ENCODE measurements around the gene LAMB4.

GRCh38 chr7:108096996-108097395 is 33.2 kb downstream of the LAMB4 start:
- TF ChIP-seq CTCF (IDR thresholded peaks at IDR 0.05) (no peak), BHLHE40 (IDR thresholded peaks at IDR 0.05; ENCODE audit: low read depth, low read length) (no peak), CBX8 (IDR thresholded peaks at IDR 0.05) (no peak), ZNF302 (CRISPR knock-in tag; IDR thresholded peaks at IDR 0.05) (no peak), POLR2A (IDR thresholded peaks at IDR 0.05; ENCODE audit: low read length) (no peak)

Measured in A549 (cell line).